Neural progenitor cell (in vitro differentiated cells): ENCODE measurements around the gene FOXI1.

Experiments
- EZH2 ChIP-seq: fragments of 200-600 bp; sonication (generic); IDR thresholded peaks from 2 replicates; pipeline ENCODE4 v1.6.1; 2017; ENCODE audit warnings: antibody characterized with exemption, mild to moderate bottlenecking, moderate library complexity
- EZH2phosphoT487 ChIP-seq: fragments of 200-600 bp; sonication (generic); IDR thresholded peaks from 2 replicates; pipeline ENCODE4 v1.6.1; 2017; ENCODE audit warnings: antibody characterized with exemption
- TF ChIP-seq, protein P1 (sequence below): fragments of 200-600 bp; sonication (generic); IDR thresholded peaks from 2 replicates; pipeline ENCODE4 v1.5.1; 2017; ENCODE audit warnings: antibody characterized with exemption, mild to moderate bottlenecking

- TF ChIP-seq, protein P1, sequence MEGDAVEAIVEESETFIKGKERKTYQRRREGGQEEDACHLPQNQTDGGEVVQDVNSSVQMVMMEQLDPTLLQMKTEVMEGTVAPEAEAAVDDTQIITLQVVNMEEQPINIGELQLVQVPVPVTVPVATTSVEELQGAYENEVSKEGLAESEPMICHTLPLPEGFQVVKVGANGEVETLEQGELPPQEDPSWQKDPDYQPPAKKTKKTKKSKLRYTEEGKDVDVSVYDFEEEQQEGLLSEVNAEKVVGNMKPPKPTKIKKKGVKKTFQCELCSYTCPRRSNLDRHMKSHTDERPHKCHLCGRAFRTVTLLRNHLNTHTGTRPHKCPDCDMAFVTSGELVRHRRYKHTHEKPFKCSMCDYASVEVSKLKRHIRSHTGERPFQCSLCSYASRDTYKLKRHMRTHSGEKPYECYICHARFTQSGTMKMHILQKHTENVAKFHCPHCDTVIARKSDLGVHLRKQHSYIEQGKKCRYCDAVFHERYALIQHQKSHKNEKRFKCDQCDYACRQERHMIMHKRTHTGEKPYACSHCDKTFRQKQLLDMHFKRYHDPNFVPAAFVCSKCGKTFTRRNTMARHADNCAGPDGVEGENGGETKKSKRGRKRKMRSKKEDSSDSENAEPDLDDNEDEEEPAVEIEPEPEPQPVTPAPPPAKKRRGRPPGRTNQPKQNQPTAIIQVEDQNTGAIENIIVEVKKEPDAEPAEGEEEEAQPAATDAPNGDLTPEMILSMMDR: no peak
- TF ChIP-seq EZH2: no peak
- TF ChIP-seq EZH2phosphoT487: no peak
Observed at GRCh38 chr5:170067152-170067551, 38.5 kb upstream of the FOXI1 start.
